RPMI8226 (cell line): ENCODE results near the gene GOLGA2.
A peak's percentile ranks its signal among the peaks of the same experiment; 100 is the strongest.
"Not testable (repeated sequence)": the region's sequence is repeated elsewhere in the genome, so short reads cannot be mapped to it uniquely, and the experiment has no call there.

Experiments used
- DNase-seq: peaks from one replicate; pipeline ENCODE4 v3.0.0-alpha.2; 2015

Gene GOLGA2

GRCh38 chr9:128233817-128234406 is 41.9 kb downstream of the GOLGA2 start:
- no peak for DNase-seq

- no peak for DNase-seq
Measured at GRCh38 chr9:128232528-128233428, 43.0 kb downstream of the GOLGA2 start.

GRCh38 chr9:128231638-128232527 is 43.9 kb downstream of the GOLGA2 start:
- DNase-seq = no peak

GRCh38 chr9:128230897-128231296 is 44.9 kb downstream of the GOLGA2 start:
- DNase-seq = not testable (repeated sequence)

GRCh38 chr9:128226412-128226801 is 49.4 kb downstream of the GOLGA2 start:
- DNase-seq = no peak

- DNase-seq = peak; percentile 48
Measured at GRCh38 chr9:128225770-128226411, 49.9 kb downstream of the GOLGA2 start.

- no peak for DNase-seq
Measured at GRCh38 chr9:128224877-128225276, 50.9 kb downstream of the GOLGA2 start.

GRCh38 chr9:128222880-128223670 is 52.7 kb downstream of the GOLGA2 start:
- no peak for DNase-seq

GRCh38 chr9:128222026-128222425 is 53.8 kb downstream of the GOLGA2 start:
- no peak for DNase-seq

GRCh38 chr9:128219831-128220230 is 56.0 kb downstream of the GOLGA2 start:
- DNase-seq = no peak

GRCh38 chr9:128218518-128219389 is 57.1 kb downstream of the GOLGA2 start:
- peak; percentile 98 for DNase-seq

GRCh38 chr9:128218172-128218517 is 57.7 kb downstream of the GOLGA2 start:
- DNase-seq = no peak

- peak; percentile 70 for DNase-seq
Measured at GRCh38 chr9:128216781-128217553, 58.8 kb downstream of the GOLGA2 start.

GRCh38 chr9:128215491-128216409 is 60.1 kb downstream of the GOLGA2 start:
- DNase-seq = no peak

- DNase-seq = no peak
Measured at GRCh38 chr9:128214571-128215490, 61.0 kb downstream of the GOLGA2 start.

- no peak for DNase-seq
Measured at GRCh38 chr9:128213746-128214497, 61.9 kb downstream of the GOLGA2 start.

- DNase-seq = no peak
Measured at GRCh38 chr9:128211981-128212281, 63.9 kb downstream of the GOLGA2 start.
